Measurements from ENCODE around the gene EIF3B. TPM values are rescaled to one million over a fixed set of nuclear protein-coding genes. Genes with fewer than 3 reads are reported as not detected.
A peak's percentile ranks its signal among the peaks of the same experiment; 100 is the strongest.
"Not testable (repeated sequence)": the region's sequence is repeated elsewhere in the genome, so short reads cannot be mapped to it uniquely, and the experiment has no call there.

EIF3B gene
- total RNA-seq, 1 donor from 2014 or later = 89.5 TPM

DNA sequence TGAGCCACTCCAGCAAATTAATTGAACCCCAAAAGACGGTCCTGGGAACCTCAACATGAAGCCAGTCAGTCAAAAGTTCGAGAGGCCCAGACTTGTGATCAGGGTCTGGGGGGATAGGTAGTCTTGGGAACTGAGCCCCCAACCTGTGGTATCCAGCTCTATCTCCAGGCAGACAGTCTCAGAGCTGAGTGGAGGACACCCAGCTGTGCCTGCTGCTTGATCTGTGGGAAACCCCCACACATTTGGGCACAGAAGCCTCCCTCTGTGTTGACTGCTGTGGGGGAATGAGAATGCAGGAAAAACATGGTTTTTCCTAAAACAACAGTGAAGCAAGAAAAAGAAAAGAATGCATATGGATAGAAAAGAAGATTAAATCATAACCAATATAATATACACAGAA, 24.1 kb upstream of the EIF3B start:
- Histone ChIP-seq H3K4me3 (no peak overlapping the region), H3K9me3 (no peaks in the 10 kb centered on the region), H3K27me3 (ENCODE audit: low read depth) (no peaks in the 10 kb centered on the region), H3K4me1 (no peaks in the 10 kb centered on the region), H3K36me3 (no peaks in the 10 kb centered on the region), H3K27ac (no peak overlapping the region)
- no peak for TF ChIP-seq CTCF (IDR thresholded peaks at IDR 0.05)
- DNase-seq (no peak), ATAC-seq (no peak)
- intact Hi-C loops (cut with DNase I) = no loop called here

DNA sequence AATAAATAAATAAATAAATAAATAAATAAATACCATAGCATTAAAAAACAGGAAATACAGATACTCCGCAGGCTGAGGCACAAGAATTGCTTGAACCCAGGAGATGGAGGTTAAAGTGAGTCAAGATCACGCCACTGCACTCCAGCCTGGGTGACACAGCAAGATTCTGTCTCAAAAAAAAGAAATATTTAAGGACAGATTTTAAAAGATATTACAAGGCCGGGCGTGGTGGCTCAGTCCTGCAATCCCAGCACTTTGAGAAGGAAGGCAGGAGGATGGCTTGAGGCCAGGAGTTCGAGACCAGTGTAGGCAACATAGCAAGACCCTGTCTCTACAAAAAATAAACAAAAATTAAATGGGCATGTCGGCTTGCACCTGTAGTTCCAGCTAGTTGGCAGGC, 22.9 kb upstream of the EIF3B start:
- ATAC-seq (no peak), DNase-seq (no peak)
- intact Hi-C loops (cut with DNase I) = no loop called here
- no peak overlapping the region for H3K4me3 ChIP-seq
- TF ChIP-seq CTCF (IDR thresholded peaks at IDR 0.05) = no peak
- H3K4me1 ChIP-seq = no peaks in the 10 kb centered on the region
- H3K27ac ChIP-seq = no peak overlapping the region
- no peaks in the 10 kb centered on the region for H3K27me3 ChIP-seq (ENCODE audit: low read depth)
- H3K9me3 ChIP-seq = no peaks in the 10 kb centered on the region
- H3K36me3 ChIP-seq = no peaks in the 10 kb centered on the region

- H3K36me3 ChIP-seq; H3K9me3 ChIP-seq; H3K4me1 ChIP-seq; DNase-seq; intact Hi-C loops (cut with DNase I); ATAC-seq; H3K4me3 ChIP-seq; H3K27me3 ChIP-seq (ENCODE audit: low read depth); H3K27ac ChIP-seq: not testable (repeated sequence)
Measured at GRCh38 chr7:2332606-2333231, 21.9 kb upstream of the EIF3B start.

DNA sequence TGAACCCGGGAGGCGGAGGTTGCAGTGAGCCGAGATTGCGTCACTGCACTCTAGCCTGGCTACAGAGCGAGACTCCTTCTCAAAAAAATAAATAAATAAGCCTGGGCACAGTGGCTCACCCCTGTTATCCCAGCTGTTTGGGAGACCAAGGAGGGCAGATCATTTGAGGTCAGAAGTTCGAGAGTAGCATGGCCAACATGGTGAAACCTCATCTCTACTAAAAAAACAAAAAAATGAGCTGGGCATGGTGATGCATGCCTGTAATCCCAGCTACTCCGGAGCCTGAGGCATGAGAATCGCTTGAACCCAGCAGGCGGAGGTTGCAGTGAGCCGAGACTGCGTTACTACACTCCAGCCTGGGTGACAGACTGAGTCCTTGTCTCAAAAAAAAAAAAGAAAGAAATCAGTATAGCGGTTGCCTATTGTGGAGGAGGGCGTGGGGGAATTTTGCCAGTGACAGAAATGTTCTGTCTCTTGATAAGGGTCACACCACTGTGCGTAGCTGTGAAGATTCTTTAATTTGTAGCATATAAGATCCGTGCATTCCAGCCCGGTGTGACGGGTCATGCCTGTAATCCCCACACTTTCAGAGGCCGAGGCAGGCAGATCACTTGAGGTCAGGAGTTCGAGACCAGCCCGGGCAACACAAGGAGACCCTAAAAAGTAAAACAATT, 17.9 kb upstream of the EIF3B start:
- DNase-seq (no peak), ATAC-seq (no peak)
- Histone ChIP-seq H3K9me3 (no peaks in the 10 kb centered on the region), H3K4me1 (no peaks in the 10 kb centered on the region), H3K27me3 (ENCODE audit: low read depth) (no peaks in the 10 kb centered on the region), H3K36me3 (no peaks in the 10 kb centered on the region), H3K4me3 (no peak overlapping the region), H3K27ac (no peak overlapping the region)
- intact Hi-C loops (cut with DNase I) = no loop called here
- no peak for TF ChIP-seq CTCF (IDR thresholded peaks at IDR 0.05)

DNA sequence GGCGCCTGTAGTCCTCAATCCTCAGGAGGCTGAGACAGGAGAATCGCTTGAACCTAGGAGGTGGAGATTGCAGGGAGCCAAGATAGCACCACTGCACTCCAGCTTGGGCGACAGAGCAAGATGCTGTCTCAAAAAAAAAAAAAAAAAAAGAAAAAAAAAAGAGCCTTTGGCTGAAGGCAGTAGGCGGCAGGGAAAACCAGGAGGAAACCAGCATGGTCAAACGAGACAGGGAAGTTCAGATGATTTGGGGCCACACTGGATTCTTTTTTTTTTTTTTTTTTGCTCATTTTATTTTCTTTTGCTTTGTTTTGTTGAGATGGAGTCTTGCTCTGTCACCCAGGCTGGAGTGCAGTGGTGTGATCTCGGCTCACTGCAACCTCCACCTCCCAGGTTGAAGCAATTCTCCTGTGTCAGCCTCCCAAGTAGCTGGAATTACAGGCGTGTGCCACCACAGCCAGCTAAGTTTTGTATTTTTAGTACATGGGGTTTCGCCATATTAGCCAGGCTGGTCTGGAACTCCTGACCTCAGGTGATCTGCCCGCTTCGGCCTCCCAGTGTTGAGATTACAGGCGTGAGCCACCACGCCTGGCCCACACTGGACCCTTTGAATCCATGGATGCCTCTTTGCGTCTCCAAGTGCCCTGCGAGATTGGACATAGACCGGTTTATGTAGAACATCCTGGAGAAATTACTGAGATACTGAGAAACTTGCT, 7.1 kb upstream of the EIF3B start:
- H3K4me3 ChIP-seq = peak overlapping the region; percentile 14
- intact Hi-C loops (cut with DNase I); DNase-seq; H3K27me3 ChIP-seq (ENCODE audit: low read depth); H3K9me3 ChIP-seq; H3K4me1 ChIP-seq; H3K36me3 ChIP-seq: not testable (repeated sequence)
- ATAC-seq = peak in 1 of 2 donors; percentile 27
- H3K27ac ChIP-seq = peak overlapping the region; percentile 37

- intact Hi-C loops (cut with DNase I) = no loop called here
- TF ChIP-seq CTCF (IDR thresholded peaks at IDR 0.05) = no peak
- H3K4me1 ChIP-seq = peaks cover 15% of the 10 kb centered on the region
- no peaks in the 10 kb centered on the region for H3K9me3 ChIP-seq
- no peaks in the 10 kb centered on the region for H3K36me3 ChIP-seq
- no peak overlapping the region for H3K27ac ChIP-seq
- DNase-seq (no peak), ATAC-seq (no peak)
- H3K4me3 ChIP-seq = no peak overlapping the region
- H3K27me3 ChIP-seq (ENCODE audit: low read depth) = no peaks in the 10 kb centered on the region
Measured at GRCh38 chr7:2350055-2350454, 4.6 kb upstream of the EIF3B start.
